NCI-H748 treated with DMSO at 0.1 percent for 48 hours (cell line): ENCODE measurements around the gene ASB15.
A peak's percentile ranks its signal among the peaks of the same experiment; 100 is the strongest.
"Not testable (repeated sequence)": the region's sequence is repeated elsewhere in the genome, so short reads cannot be mapped to it uniquely, and the experiment has no call there.

Source experiments
- DNase-seq: peaks from one replicate; lab custom pipeline; 2025; lab: John Stamatoyannopoulos, UW

ASB15 gene

GRCh38 chr7:123598657-123599056 is 3.0 kb upstream of the ASB15 start:
- no peak for DNase-seq

DNA sequence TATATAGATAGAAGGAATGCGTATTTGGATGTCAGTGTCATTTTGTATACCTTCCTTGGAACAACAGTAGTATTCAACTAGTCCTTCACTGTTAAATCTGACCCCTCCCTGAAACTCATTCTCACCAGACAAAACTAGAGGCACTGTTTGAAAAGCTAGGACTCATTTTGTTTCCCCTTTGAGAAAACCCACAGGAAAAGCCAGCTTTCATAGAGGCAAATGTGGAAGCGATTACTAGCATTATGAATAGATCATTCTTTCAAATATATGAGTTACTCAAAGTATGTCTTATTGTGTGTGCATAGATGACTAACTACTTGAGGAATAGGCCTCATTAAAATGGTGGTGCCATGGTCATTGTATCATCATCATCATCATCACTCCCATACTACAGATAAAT is 1.9 kb upstream of the ASB15 start:
- DNase-seq, result no peak

GRCh38 chr7:123600876-123601275 is 745 bp upstream of the ASB15 start:
- no peak for DNase-seq

GRCh38 chr7:123602648-123603047 is 1.0 kb downstream of the ASB15 start:
- DNase-seq, result no peak

DNA sequence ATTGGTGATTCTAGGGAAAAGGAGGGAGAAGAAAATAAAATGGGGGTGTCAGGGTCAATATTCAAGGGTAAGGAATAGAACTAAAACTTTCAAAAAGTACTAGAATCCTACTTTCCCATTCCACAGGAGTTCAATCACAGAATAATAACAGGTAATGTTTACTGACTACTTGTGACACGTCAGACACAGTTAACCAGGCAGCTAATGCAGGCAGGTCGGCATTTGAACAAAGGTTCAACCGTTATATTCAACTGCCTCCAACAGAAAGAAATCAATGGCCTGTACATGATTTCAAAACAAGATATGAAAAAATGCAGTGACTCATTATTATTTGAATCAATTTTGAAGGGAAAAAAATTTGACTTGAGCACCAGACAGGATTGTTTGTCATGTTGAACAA is 3.1 kb downstream of the ASB15 start:
- DNase-seq, result no peak

DNA sequence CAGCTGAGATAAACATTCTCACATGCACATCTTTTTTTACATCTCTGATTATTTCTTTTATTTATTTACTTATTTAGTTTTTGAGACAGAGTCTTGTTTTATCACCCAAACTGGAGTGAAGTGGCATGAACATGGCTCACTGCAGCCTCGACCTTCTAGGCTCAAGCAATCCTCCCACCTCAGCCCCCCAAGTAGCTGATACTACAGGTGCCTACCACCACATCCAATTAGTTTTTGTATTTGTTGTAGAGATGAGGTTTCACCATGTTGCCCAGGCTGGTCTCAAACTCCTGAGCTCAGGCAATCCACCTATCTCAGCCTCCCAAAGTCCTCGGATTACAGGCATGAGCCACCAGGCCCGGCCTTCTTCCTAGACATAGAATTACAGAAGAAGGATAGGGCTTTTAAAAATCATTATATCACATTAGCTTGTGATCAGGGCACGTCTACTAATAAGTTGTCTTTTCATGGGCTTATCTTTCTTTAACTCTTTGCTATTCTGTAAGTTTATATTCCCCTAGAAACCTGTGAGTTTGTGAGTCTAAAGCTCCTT is 5.9 kb downstream of the ASB15 start:
- no peak for DNase-seq

GRCh38 chr7:123608991-123609882 is 7.6 kb downstream of the ASB15 start:
- no peak for DNase-seq

DNA sequence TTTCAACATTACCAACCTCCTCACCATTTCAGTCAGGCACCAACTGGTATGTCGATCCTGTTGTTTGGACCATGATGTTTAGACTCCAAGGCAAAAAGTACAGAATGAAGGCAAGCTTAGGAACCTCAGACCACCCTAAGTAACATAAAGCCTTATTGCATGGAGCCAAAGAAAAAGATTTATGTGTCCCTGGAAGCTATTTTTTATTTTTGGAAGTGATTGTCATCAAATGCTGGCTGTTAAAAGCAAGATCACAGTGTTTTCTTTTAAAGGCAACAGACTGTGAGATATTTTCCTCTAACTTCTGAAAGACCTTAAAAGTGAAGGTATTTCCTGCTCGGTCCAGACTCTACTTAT is 8.2 kb downstream of the ASB15 start:
- DNase-seq, result no peak

DNA sequence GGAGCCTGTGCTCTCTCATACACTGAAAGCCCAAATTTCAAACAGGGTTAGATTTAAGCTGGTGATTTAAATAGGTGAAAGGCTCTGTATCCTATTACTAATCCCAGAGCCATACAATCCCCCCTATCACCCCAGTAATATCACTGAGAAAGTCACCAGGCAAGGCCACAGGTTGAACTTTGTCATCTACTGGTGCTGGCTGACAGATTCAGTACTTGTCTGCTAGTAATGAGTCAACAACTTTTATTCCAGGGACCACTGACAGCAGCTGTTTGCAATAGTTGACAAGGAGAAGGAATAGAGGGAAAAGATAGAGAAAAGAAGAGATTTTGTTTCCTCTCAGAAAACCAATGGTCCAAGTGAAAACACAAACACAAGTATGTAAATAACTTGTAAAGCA is 10.4 kb downstream of the ASB15 start:
- no peak for DNase-seq

GRCh38 chr7:123615344-123615743 is 13.7 kb downstream of the ASB15 start:
- DNase-seq, result no peak

DNA sequence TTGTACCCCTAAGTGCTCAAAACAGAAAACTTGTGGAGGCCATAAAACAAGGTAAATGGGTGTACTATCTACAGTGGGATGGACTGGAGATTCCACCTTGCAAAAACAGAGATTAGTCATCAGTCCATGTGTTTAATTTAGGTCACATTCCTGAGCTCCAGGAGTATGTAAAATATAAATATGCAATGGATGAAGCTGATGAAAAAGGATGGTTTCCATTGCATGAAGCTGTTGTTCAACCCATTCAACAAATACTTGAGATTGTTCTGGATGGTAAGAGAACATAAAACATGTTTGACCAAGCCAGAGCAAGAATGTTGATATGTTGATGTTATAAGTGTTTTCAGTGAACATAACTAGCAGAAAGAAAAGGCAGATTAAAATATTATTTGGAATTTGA is 14.6 kb downstream of the ASB15 start:
- DNase-seq, result no peak

DNA sequence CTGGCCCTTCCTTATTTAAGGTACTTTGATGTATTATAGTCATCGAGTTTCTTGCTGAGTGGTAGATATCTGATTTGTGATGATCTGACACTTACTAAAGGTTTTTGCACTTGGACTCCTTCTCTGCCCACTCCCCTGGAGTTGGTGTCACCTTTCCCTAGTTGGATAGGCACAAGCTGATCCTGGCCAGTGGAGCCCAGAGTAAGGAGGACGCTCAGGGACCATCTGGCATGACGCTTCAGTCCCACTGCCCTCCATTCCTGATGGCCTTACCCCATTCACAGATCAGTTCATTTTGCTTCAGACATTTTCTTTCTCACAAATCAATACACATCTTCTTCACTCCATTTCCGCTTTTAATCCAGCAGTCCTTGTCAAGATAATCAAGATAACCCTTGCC is 20.1 kb downstream of the ASB15 start:
- DNase-seq, result no peak

GRCh38 chr7:123622660-123623386 is 21.2 kb downstream of the ASB15 start:
- peak; percentile 94 for DNase-seq

DNA sequence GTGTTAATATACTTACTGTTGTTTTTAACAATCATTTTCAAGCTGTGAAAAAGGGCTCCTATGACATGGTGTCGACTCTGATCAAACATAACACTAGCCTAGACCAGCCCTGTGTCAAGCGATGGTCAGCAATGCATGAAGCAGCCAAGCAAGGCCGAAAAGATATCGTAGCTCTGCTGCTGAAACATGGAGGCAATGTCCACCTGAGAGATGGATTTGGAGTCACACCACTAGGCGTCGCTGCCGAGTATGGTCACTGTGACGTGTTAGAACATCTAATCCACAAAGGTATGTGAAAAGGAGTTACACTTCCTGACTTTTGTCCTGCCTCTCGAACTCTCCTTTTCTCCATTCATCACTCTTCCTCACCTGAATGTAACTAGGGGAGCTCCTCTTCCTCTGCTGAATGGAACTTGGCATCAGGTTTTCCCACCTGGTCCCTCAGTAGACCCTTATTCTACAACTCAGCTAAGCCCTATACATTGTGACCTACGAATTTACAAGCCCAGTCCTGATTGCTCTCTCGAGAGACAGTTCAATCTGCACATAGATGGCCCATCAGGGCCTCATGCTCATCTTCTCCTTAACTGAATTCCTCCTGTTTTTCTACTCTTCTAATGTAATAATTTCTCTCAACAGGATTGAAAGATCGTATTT is 23.0 kb downstream of the ASB15 start:
- no peak for DNase-seq

GRCh38 chr7:123625254-123625653 is 23.6 kb downstream of the ASB15 start:
- DNase-seq, result no peak

DNA sequence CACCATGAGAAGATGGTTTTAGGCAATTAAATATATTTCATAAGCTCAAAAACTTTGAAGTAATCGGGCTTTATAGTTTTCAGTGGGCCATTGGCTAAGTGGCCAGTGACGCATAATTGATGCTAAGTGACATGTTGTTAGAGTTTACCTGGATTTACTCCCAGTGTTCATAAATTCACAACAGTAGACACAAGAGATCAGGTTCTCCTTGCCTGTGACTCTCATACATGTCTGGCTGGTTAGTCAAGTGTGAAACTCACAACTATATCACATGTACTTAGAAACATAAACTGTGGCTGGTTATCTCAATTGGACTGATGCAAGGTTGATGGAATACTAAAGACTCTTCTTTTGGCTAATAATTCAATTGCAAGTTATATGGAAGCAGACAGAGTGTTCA is 26.2 kb downstream of the ASB15 start:
- DNase-seq, result no peak

GRCh38 chr7:123628829-123629228 is 27.2 kb downstream of the ASB15 start:
- DNase-seq, result no peak

DNA sequence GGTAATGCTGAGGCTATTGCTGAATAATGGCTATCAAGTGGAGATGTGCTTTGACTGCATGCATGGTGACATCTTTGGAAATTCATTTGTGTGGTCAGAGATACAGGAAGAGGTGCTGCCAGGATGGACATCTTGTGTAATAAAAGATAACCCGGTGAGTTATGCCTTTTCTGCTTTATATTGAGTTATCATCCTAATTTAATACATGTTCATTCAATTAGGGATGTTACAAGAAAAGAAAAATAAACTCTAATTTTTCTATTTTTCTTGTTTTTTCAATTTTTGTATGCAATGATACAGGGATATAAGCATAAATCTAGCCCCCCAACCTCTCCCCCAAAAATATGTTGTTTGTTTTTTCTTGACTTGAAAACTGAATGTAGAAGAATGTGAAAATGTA is 27.7 kb downstream of the ASB15 start:
- DNase-seq, result no peak

GRCh38 chr7:123632808-123633207 is 31.2 kb downstream of the ASB15 start:
- no peak for DNase-seq

DNA sequence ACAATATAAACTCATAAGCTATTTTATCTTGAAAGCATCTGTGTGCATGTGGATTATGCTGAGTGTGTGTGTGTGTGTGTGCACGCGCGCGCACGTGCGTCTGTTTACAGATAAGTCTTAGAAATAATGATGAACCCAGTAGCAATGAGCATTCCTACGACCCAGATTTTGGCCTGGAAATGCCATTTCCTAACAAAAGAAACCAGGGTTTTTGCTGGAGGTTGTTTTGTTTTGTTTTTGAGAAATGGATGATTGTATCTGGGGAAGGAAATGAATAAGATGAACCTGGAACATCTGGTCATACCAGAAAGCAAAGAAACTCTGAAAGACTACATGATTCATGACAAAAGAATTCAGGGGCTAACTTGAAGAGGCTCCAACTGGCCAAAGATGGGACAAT is 31.9 kb downstream of the ASB15 start:
- DNase-seq, result no peak

- not testable (repeated sequence) for DNase-seq
These were observed 32.5 kb downstream of the ASB15 start for GRCh38 chr7:123634011-123634573.
